HG03558 (cell line): Measurements from ENCODE around the gene ARPC1A.
"Not testable (repeated sequence)": the region's sequence is repeated elsewhere in the genome, so short reads cannot be mapped to it uniquely, and the experiment has no call there.

ENCODE experiments used
- ATAC-seq: cut with Tn5 transposase; IDR thresholded peaks from one replicate; pipeline ENCODE4 v1.9.1; 2021; ENCODE audit warnings: moderate number of reproducible peaks; ENCODE audit not compliant: unreplicated experiment; ENCODE audit errors: extremely low read depth

Gene ARPC1A

GRCh38 chr7:99404977-99405320 is 79.3 kb downstream of the ARPC1A start:
- ATAC-seq, result no peak

- no peak for ATAC-seq
Measured at GRCh38 chr7:99406557-99406956, 80.9 kb downstream of the ARPC1A start.

GRCh38 chr7:99407872-99408378 is 82.2 kb downstream of the ARPC1A start:
- no peak for ATAC-seq

- peak; percentile 66 for ATAC-seq
Measured at GRCh38 chr7:99408379-99409191, 82.9 kb downstream of the ARPC1A start, which contains the start of the genes BUD31 and PDAP1. TSS of gene BUD31 (plus strand) at chr7:99408969. CDS start at chr7:99411093, 2,124 bp downstream. TSS of gene PDAP1 (minus strand) at chr7:99408597. CDS start at chr7:99408548, 49 bp downstream.

- no peak for ATAC-seq
Measured at GRCh38 chr7:99409192-99409572, 83.5 kb downstream of the ARPC1A start.

- no peak for ATAC-seq
Measured at GRCh38 chr7:99409806-99410205, 84.1 kb downstream of the ARPC1A start.

GRCh38 chr7:99410635-99411034 is 84.9 kb downstream of the ARPC1A start:
- ATAC-seq, result no peak

GRCh38 chr7:99415513-99416127 is 89.9 kb downstream of the ARPC1A start:
- ATAC-seq, result not testable (repeated sequence)
